Measurements from ENCODE around the gene ATP10A.

The ATP10A gene

GRCh38 chr15:25792128-25792527, 71.0 kb downstream of the ATP10A start:
- Histone ChIP-seq H2AFZ (no peak overlapping the region), H3K4me1 (no peaks in the 10 kb centered on the region), H3K27ac (no peak overlapping the region), H3K27me3 (ENCODE audit: control insufficient read depth, insufficient read depth, low read length) (no peaks in the 10 kb centered on the region), H3K9ac (no peak overlapping the region), H3K4me3 (ENCODE audit: low read depth, low read length) (no peak overlapping the region), H3K4me2 (ENCODE audit: low read length) (no peak overlapping the region), H3K36me3 (ENCODE audit: control insufficient read depth, insufficient read depth, low read length) (no peaks in the 10 kb centered on the region), H3K9me3 (ENCODE audit: control insufficient read depth, low read length) (no peaks in the 10 kb centered on the region), H3K79me2 (peaks cover 3% of the 10 kb centered on the region)
- TF ChIP-seq, protein P1, sequence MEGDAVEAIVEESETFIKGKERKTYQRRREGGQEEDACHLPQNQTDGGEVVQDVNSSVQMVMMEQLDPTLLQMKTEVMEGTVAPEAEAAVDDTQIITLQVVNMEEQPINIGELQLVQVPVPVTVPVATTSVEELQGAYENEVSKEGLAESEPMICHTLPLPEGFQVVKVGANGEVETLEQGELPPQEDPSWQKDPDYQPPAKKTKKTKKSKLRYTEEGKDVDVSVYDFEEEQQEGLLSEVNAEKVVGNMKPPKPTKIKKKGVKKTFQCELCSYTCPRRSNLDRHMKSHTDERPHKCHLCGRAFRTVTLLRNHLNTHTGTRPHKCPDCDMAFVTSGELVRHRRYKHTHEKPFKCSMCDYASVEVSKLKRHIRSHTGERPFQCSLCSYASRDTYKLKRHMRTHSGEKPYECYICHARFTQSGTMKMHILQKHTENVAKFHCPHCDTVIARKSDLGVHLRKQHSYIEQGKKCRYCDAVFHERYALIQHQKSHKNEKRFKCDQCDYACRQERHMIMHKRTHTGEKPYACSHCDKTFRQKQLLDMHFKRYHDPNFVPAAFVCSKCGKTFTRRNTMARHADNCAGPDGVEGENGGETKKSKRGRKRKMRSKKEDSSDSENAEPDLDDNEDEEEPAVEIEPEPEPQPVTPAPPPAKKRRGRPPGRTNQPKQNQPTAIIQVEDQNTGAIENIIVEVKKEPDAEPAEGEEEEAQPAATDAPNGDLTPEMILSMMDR (IDR thresholded peaks at IDR 0.05), result no peak

- H2AFZ ChIP-seq, result no peak overlapping the region
- no peaks in the 10 kb centered on the region for H3K27me3 ChIP-seq (ENCODE audit: control insufficient read depth, insufficient read depth, low read length)
- TF ChIP-seq, protein P1 (IDR thresholded peaks at IDR 0.05), result no peak
- H3K79me2 ChIP-seq, result peaks cover 3% of the 10 kb centered on the region
- no peak overlapping the region for H3K9ac ChIP-seq
- no peak overlapping the region for H3K4me2 ChIP-seq (ENCODE audit: low read length)
- H3K9me3 ChIP-seq (ENCODE audit: control insufficient read depth, low read length), result no peaks in the 10 kb centered on the region
- H3K4me1 ChIP-seq, result no peaks in the 10 kb centered on the region
- no peaks in the 10 kb centered on the region for H3K36me3 ChIP-seq (ENCODE audit: control insufficient read depth, insufficient read depth, low read length)
- no peak overlapping the region for H3K27ac ChIP-seq
- H3K4me3 ChIP-seq (ENCODE audit: low read depth, low read length), result no peak overlapping the region
Measured at GRCh38 chr15:25790000-25790660, 73.0 kb downstream of the ATP10A start.

DNA sequence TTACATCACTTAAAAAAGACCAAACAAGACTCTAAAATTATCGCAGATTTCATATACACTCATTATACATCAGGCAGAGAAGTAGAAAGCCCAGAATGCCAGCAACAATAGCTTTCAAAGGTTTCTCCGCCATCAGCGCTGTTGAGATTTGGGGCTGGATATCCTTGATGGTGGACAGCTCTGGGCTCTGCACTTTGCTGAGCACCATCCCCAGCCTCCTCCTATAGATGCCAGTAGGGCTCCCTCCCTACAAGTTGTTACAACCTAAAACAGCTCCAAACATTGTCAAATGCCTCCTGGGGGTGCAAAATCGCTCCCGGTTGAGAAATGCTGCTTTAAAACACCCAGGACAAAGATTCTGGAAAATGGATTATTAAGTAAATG, 73.5 kb downstream of the ATP10A start:
- Histone ChIP-seq H3K27me3 (ENCODE audit: control insufficient read depth, insufficient read depth, low read length) (no peaks in the 10 kb centered on the region), H3K4me3 (ENCODE audit: low read depth, low read length) (no peak overlapping the region), H2AFZ (no peak overlapping the region), H3K4me2 (ENCODE audit: low read length) (no peak overlapping the region), H3K27ac (no peak overlapping the region), H3K4me1 (no peaks in the 10 kb centered on the region), H3K36me3 (ENCODE audit: control insufficient read depth, insufficient read depth, low read length) (no peaks in the 10 kb centered on the region), H3K79me2 (peaks cover 3% of the 10 kb centered on the region), H3K9me3 (ENCODE audit: control insufficient read depth, low read length) (no peaks in the 10 kb centered on the region), H3K9ac (no peak overlapping the region)
- TF ChIP-seq, protein P1 (IDR thresholded peaks at IDR 0.05), result no peak

DNA sequence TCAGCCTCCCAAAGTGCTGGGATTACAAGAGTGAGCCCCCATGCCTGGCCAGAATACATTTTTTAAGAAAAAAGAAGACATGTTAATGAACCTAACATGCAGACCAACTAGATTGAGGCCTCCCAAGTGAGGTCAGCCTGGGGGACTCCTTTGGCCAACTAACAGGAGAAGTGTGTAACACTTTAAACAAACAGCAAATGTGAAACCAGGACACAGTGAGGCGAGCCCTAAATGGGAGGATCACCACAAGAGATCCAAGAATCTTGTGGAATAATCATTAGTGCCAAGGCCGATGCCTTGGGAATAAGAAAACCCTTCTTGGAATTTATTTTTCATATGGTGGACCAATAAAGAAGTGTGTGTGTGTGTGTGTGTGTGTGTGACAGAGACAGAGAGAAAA, 73.9 kb downstream of the ATP10A start:
- TF ChIP-seq, protein P1 (IDR thresholded peaks at IDR 0.05), result no peak
- Histone ChIP-seq H3K9ac (no peak overlapping the region), H3K79me2 (peaks cover 3% of the 10 kb centered on the region), H3K4me2 (ENCODE audit: low read length) (no peak overlapping the region), H3K4me1 (no peaks in the 10 kb centered on the region), H3K27ac (no peak overlapping the region), H3K9me3 (ENCODE audit: control insufficient read depth, low read length) (no peaks in the 10 kb centered on the region), H3K4me3 (ENCODE audit: low read depth, low read length) (no peak overlapping the region), H2AFZ (no peak overlapping the region), H3K27me3 (ENCODE audit: control insufficient read depth, insufficient read depth, low read length) (no peaks in the 10 kb centered on the region), H3K36me3 (ENCODE audit: control insufficient read depth, insufficient read depth, low read length) (no peaks in the 10 kb centered on the region)

GRCh38 chr15:25787855-25788520, 75.1 kb downstream of the ATP10A start:
- Histone ChIP-seq H2AFZ (no peak overlapping the region), H3K4me3 (ENCODE audit: low read depth, low read length) (no peak overlapping the region), H3K9me3 (ENCODE audit: control insufficient read depth, low read length) (no peaks in the 10 kb centered on the region), H3K27me3 (ENCODE audit: control insufficient read depth, insufficient read depth, low read length) (no peaks in the 10 kb centered on the region), H3K4me2 (ENCODE audit: low read length) (no peak overlapping the region), H3K36me3 (ENCODE audit: control insufficient read depth, insufficient read depth, low read length) (no peaks in the 10 kb centered on the region), H3K4me1 (no peaks in the 10 kb centered on the region), H3K9ac (no peak overlapping the region), H3K79me2 (peaks cover 3% of the 10 kb centered on the region), H3K27ac (no peak overlapping the region)
- TF ChIP-seq, protein P1 (IDR thresholded peaks at IDR 0.05), result no peak
